A673 (cell line): Measurements from ENCODE around the gene GPR150.

Source experiments
- CTCF ChIP-seq: fragments of 300-800, 200-600 bp; sonication (generic); conservative IDR thresholded peaks from 2 replicates; pipeline ENCODE4 v1.5.1; 2017; ENCODE audit warnings: low read depth, mild to moderate bottlenecking, antibody characterized with exemption, low read length, moderate library complexity, mixed read lengths
- EZH2 ChIP-seq: fragments of 200-600 bp; sonication (generic); IDR thresholded peaks from 2 replicates; pipeline ENCODE4 v1.6.1; 2017; ENCODE audit warnings: borderline replicate concordance, low read depth, mild to moderate bottlenecking, mixed read lengths, antibody characterized with exemption, low read length; ENCODE audit not compliant: poor library complexity, severe bottlenecking

- no peak for TF ChIP-seq CTCF
- no peak for TF ChIP-seq EZH2
Observed at GRCh38 chr5:95621839-95622629, 2.1 kb downstream of the GPR150 start.
